Stimulated activated CD8-positive, alpha-beta memory T cell treated with anti-CD3 and anti-CD28 coated beads, Interleukin-7, amount 100 ng/mL, for 48 hours (primary cell): ENCODE measurements around the gene CAPZA1.

Experiments used
- DNase-seq, 2 donors: peaks; one replicate each; pipeline ENCODE4 v3.0.0-alpha.2; 2020; ENCODE audit warnings: low read depth in 1 of 2; ENCODE audit errors: extremely low read depth in 1 of 2

Gene CAPZA1

GRCh38 chr1:112675728-112676381, 56.2 kb downstream of the CAPZA1 start:
- no peak for DNase-seq

- DNase-seq: no peak
Observed at GRCh38 chr1:112676543-112676942, 56.9 kb downstream of the CAPZA1 start.

GRCh38 chr1:112677501-112677900, 57.9 kb downstream of the CAPZA1 start:
- DNase-seq: no peak

GRCh38 chr1:112678605-112679004, 59.0 kb downstream of the CAPZA1 start:
- DNase-seq: no peak

- DNase-seq: no peak
Observed at GRCh38 chr1:112685913-112686312, 66.3 kb downstream of the CAPZA1 start.

GRCh38 chr1:112686417-112686816, 66.8 kb downstream of the CAPZA1 start:
- no peak for DNase-seq

- DNase-seq: no peak
Observed at GRCh38 chr1:112686835-112687234, 67.2 kb downstream of the CAPZA1 start.

GRCh38 chr1:112687361-112687760, 67.7 kb downstream of the CAPZA1 start:
- no peak for DNase-seq

GRCh38 chr1:112687785-112688496, 68.3 kb downstream of the CAPZA1 start:
- DNase-seq: no peak

GRCh38 chr1:112688781-112689193, 69.2 kb downstream of the CAPZA1 start:
- no peak for DNase-seq

- no peak for DNase-seq
Observed at GRCh38 chr1:112689196-112689841, 69.7 kb downstream of the CAPZA1 start.

- no peak for DNase-seq
Observed at GRCh38 chr1:112689842-112690237, 70.2 kb downstream of the CAPZA1 start.

- no peak for DNase-seq
Observed at GRCh38 chr1:112692681-112693080, 73.0 kb downstream of the CAPZA1 start.

- DNase-seq: no peak
Observed at GRCh38 chr1:112693821-112694220, 74.2 kb downstream of the CAPZA1 start.

GRCh38 chr1:112694363-112694929, 74.8 kb downstream of the CAPZA1 start:
- DNase-seq: no peak

- no peak for DNase-seq
Observed at GRCh38 chr1:112695276-112695675, 75.6 kb downstream of the CAPZA1 start.

GRCh38 chr1:112696578-112697314, 77.1 kb downstream of the CAPZA1 start:
- no peak for DNase-seq

- no peak for DNase-seq
Observed at GRCh38 chr1:112697781-112698201, 78.2 kb downstream of the CAPZA1 start.

GRCh38 chr1:112698366-112699310, 79.0 kb downstream of the CAPZA1 start:
- no peak for DNase-seq
